SHP77 treated with DMSO at 0.1 percent for 48 hours (cell line): ENCODE results near the gene SBF2.
"Not testable (repeated sequence)": the region's sequence is repeated elsewhere in the genome, so short reads cannot be mapped to it uniquely, and the experiment has no call there.

Experiments
- DNase-seq: peaks from one replicate; lab custom pipeline; 2025; lab: John Stamatoyannopoulos, UW

The SBF2 gene

DNA sequence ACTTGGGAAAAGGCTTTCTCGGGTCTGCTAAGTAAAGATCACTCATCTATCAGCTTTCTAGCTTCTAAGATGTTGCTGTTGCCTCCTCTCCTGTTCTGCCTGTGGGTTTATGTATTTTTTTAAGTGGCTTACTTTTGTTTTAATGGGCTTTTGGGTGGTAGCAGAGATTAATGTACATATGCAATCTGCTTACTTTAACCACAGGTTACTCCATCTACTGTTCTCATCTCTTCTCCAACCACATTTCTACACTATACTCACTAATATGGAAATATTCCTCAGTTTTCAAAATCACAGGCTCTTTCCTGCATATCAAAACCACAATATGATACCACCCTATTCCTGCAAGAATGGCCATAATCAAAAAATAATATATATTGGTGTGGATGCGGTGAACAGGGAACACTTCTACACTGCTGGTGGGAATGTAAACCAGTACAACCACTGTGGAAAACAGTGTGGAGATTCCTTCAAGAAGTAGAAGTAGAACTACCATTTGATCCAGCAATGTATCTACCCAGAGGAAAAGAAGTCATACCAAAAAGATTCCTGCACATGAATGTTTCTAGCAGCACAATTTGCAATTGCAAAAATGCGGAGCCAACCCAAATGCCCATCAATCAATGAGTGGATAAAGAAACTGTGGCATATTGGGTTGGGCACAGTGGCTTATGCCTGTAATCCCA, 341.4 kb downstream of the SBF2 start:
- DNase-seq: no peak

DNA sequence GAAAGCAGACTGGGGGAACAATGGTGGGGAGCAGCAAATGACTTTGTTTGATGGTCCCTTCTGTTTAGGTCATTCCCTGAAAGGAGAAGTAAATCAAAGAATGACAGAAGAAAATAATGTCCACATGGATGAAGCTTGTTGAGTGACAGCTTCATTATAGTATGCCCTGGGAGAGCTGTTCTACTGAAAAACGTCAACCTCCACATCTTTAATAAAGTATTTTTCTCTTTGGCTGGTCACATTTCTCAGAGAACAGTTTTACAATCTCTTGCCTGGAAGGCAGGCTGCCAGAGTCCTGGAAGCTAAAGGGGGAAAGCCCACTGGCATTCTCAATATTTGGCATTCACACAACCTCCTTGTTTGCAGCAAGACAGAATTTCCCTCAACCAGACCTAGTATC, 342.2 kb downstream of the SBF2 start:
- DNase-seq: no peak

DNA sequence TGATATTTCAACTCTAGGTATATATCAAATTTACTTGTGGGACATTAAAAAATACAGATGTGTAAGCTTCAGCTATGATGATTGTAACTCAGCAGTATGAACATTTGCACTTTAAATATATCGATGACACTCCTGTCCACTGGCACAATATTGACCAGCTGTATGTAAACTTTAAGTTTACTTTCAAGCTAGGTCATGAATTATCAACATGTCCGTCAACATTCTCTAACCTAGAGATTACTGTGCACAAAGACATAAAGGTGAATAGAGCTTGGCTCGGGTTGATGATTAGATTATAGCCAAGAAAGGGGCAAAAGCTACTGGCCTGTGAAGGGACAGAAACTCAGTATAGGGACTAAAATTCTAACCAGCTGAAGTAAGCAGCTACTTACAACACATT, 343.6 kb downstream of the SBF2 start:
- DNase-seq: no peak

DNA sequence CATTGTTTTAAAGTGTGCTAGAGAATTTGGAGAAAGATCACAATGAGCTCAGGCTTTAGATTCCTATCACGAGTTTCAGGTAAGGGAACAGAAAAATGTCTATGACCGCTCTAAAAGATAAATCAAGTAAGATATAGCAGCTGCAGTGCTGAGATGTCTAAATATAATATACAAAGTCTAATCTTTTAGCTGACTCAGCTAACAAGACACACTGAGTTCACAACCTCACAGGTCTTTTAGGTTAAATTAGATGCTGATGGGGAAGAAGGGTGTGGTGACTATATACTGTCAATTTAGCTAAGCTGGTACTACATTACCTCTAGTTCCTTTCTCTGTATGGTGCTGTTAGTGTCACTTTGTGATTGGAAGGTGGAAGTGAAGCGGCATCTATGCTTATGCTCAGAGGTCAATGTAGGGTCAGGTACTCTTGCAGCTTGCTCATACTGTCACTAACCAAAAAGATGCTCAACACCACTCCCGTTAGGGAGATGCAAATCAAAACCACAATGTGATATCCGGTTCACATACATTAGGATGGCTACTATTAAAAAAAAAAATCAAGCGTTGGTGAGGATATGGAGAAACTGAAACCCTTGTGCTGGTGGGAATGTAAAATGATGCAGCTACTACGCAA, 346.7 kb downstream of the SBF2 start:
- no peak for DNase-seq

DNA sequence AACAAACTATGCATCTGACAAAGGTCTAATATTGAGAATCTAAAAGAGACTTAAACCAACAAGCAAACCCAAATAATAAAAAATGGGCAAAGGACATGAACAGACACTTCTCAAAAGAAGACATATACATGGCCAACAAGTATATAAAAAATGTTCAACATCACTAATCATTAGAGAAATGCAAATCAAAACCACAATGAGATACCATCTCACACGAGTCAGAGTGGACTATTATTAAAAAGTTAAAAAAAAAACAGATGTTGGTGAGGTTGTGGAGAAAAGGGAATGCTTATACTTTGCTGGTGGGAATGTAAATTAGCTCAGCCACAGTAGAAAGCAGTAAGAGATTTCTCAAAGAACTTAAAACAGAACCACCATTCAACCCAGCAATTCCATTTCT, 348.3 kb downstream of the SBF2 start:
- DNase-seq: not testable (repeated sequence)

DNA sequence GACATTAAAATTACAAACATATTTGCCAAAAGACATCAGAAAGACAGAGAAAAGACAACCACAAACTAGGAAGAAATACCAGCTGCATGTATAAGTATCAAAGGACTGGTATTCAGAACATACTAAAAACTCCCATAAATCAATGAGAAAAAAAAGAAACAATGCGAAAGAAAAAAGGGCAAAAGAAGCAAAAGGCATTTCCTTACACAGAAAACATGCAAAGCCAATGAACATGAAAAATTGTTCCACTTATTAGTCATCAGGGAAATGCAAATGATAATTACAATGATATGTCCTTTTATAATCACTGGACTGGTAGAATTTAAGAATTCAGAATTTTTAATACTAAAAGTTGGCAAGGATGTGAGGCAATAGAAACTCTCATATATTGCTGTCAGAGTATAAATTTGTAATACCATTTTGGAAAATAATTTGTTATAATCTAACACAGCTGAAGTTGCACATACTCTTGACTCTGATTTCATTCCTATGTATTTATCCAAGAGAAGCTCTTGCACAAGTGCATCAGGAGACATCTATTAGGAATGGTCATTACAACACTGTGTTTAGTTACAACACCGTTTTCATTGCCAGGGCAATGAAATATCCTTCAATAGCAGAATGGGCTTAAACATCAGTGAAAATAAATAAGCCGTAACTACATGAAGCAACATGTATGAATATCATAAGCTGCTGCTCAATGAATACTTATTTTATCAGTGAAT, 350.5 kb downstream of the SBF2 start:
- DNase-seq: no peak

DNA sequence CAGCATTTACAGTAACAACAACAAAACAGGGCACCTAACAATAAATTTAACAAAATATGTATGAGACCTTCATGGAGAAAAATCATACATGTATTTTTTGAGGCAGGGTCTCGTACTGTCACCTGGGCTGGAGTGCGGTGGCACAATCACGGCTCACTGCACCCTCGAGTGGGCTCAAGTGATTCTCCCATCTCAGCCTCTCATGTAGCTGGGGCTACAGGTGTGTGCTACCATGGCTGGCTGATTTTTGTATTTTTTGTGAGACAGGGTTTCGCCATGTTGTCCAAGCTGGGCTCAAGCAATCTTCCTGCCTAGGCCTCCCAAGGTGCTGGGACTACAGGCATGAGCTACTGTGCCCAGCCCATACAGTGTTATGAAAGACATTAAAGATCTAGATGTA, 352.0 kb downstream of the SBF2 start:
- no peak for DNase-seq

DNA sequence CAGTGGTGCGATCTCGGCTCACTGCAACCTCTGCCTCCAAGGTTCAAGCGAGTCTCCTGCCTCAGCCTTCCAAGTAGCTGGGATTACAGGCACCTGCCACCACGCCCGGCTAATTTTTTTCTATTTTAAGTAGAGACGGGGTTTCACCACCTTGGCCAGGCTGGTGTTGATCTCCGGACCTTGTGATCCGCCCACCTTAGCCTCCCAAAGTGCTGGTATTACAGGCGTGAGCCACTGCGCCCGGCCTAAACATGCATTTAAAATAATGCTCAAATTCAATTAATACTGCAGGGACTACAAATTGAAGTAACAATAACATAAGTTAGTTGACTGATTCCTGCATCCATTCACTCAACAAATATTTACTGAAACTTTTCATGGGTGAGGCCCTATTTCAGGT, 354.9 kb downstream of the SBF2 start:
- DNase-seq: not testable (repeated sequence)

DNA sequence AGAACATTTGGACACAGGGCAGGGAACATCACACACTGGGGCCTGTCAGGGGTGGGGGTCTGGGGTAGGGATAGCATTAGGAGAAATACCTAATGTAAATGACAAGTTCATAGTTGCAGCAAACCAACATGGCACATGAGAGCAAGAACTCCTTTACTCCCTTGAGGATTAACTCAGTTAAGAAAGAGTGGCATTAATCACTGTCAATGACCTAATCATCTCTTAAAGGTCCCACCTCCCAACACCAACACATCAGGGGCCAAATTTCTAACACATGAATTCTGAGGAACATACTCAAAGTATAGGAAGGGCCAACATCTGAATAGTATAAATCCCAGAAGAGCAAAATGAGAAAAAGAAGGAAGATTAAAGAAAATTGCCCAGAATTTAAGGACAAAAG, 357.3 kb downstream of the SBF2 start:
- no peak for DNase-seq

DNA sequence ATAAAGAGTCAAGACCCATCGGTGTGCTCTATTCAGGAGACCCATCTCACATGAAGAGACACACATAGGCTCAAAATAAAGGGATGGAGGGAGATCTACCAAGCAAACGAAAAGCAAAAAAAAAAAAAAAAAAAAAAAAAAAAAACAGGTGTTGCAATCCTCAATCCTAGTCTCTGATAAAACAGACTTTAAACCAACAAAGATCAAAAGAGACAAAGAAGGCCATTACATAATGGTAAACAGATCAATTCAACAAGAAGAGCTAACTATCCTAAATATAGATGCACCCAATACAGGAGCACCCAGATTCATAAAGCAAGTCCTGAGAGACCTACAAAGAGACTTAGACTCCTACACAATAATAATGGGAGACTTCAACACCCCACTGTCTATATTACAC, 361.2 kb downstream of the SBF2 start:
- not testable (repeated sequence) for DNase-seq

DNA sequence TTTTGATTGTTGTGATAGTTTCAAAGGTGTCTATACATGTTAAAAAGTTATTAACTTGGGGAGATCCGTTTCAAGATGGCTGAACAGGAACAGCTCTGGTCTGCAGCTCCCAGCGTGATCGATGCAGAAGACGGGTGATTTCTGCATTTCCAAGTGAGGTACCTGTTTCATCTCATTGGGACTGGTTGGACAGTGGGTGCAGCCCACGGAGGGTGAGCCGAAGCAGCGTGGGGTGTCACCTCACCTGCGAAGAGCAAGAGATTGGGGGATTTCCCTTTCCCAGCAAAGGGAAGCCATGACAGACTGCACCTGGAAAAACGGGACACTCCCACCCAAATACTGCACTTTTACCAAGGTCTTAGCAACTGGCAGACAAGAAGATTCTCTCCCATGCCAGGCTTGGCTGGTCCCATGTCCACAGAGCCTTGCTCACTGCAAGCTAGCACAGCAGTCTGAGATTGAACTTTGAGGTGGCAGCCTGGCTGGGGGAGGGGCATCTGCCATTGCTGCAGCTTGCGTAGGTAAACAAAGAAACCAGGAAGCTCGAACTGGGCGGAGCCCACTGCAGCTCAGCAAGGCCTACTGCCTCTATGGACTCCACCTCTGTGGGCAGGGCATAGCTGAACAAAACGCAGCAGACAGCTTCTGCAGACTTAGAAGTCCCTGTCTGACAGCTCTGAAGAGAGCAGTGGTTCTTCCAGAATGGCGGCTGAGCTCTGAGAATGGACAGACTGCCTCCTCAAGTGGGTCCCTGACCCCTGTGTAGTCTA, 363.3 kb downstream of the SBF2 start:
- not testable (repeated sequence) for DNase-seq

DNA sequence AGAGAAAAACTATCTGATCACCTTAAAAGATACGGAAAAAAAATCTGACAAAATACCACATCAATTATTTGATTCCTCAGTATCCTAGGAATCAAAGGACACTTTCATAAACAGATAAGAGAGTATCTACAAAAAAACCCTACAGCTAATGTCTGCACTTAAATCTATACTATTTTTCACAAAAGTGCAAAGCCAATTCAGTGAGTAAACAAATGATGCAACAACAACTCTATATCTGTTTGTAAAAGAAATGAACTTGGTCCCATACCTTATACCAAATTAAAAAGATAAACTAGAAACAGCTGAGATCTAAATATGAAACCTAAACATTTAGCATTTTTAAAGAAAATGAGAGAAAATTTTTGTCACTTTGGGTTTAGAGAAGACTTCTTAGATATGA, 366.3 kb downstream of the SBF2 start:
- DNase-seq: no peak

DNA sequence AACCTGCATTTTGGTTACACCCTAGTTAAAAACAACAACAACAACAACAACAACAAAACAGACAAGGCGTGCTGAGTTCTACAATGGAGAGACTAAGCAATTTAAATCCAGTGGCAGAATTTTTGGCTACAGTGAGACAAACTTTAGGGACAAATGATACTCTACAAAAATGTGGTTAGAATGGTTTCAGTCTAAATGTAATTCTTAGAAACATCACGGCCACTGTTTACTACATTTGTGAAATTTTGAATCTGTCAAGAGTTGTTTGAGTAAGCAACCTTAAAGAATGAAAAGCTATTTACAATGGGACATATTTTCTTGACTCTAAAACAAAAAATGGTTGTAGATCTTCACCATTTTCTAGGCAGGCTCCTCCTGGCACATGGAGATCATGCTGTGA, 370.7 kb downstream of the SBF2 start:
- DNase-seq: no peak

DNA sequence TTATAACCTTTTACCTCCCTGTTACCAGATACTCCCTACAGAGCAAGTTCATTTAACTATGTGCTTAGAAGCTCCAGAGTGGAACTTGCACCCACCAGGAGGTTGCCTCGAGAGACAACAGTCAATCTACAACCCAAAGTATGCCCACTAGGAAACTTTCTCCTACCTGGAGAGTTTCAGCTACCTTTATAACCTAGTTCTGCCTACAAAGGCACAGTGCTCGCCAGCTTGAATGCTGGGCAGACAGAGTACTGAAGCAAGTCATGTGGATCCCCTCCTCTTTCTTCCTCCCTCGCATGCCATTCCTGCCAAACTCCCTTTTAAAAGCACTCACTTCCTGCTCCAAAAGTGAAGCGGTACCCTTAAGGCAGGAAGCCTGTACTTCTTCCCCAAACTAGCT, 371.2 kb downstream of the SBF2 start:
- DNase-seq: no peak

DNA sequence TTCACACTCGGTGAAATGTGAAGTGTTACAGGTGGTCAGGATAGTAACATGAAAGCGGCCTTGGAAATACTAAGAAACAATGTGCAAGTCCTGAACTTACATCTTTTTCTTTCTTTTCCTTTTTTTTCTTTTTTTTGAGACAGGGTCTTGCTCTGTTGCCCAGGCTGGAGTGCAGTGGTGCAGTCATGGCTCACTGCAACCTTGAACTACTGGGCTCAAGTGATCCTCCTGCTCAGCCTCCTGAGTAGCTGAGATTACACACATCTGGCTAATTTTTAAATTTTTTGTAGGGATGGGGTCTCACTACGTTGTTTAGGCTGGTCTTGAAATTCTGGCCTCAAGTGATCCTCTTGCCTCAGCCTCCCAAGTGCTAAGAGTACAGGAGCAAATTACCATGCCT, 377.5 kb downstream of the SBF2 start:
- no peak for DNase-seq

DNA sequence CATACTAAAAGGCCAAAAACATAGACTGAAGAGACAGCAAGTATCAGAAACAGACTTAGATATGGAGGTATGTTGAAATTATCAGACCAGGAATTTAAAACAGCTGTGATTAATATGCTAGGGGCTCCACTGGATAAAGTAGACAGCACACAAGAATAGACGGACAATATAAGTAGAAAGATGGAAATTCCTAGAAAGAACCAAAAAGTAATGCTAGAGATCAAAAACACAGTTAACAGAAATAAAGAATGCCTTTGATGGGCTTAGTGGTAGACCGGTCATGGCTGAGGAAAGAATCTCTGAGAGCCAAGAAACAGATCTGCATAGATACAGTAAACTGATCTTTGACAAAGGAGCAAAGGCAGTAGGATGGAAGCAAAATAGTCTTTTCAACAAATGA, 380.0 kb downstream of the SBF2 start:
- DNase-seq: no peak

DNA sequence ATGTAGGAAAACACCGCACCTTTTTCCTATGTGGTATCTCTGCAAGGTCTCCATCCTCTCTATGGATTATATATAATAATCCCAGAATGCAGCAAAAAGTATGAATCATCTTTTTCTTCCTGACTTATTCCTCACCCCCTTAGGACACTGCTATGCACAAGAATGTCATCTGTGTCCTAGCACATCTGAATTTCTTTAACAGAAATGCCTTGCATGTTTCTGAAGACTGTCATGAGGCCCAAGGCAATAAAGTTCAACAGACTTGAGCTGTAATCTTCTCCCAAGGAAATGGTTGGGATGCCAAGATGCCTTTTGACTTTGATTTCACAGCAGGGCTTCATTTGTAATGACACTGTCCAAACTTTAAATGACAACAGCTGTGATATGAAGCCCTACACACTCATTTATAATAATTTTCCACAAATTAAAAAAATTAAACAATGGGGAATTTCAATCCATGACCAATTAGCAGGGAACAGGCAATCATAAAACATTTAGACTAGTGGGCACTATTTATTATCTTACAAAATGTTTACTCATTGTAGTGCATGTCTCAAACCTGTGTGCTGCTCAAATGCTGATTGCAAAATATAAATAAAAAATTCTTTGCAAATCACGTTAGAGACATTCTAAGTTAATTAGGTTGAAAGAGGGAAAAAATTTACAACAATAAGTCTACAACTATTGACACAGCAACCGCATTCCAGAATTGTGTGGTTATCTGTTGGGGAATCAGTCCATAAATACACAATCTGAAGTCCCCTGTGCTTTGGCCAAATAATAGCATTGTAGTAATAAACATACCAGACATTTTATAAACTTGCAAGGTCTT, 387.8 kb downstream of the SBF2 start:
- DNase-seq: no peak

DNA sequence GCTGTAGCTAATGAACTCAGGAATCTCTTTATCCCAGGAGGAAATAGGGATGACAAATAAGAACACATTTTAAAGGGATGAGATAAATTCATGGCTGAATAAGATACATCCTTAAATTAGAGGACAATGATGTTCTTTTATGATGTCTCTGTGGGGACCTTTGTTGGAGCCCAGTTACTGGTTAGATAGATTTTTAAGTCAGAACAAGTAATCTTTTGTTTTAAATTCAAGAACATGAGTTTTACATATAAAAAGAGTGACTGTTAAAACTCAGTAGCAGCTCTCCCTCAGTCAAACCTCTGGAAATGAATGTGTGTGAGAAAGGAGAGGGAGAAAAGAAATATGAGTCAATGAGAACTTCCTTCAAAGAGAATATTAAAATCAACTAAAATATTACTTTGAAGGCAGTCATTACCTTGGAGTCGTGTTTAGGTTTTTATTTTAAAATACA, 388.5 kb downstream of the SBF2 start:
- no peak for DNase-seq

DNA sequence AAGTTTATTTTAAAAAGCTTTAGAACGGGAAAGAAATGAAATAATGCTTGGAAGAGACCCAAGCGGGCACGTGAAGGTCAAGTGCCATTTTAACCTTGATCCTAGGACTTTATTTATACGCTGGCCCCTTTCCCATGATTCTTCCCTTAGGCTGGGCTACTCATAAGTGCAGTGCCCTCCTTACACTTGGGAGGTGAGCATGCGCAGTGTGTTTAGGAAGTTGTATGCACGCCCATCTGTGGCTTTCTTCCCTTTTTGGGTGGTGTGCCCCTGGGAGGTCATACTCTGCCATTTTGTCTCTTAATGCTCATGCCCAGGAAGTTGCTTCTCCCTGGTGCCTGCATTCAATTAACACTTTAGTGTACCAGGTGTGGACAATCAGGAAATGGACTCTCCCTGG, 390.4 kb downstream of the SBF2 start:
- no peak for DNase-seq

DNA sequence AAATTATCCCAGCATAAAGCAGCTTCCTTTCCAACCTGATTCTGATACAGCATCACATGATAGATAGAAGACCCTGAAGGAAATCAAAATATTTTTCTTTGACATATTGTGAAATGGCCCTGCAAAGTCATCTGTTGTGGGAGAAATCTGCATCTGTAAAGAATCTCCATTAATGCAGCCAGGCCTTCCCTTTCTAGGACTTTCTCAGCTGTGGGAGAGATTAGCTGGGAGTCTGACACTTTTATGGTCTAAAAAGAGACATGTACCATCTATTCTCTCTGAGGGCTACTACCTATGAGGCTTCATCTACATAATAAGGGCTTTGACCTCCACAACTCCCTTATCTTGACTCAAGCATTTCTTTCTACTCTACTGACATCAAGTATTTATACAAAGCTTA, 392.1 kb downstream of the SBF2 start:
- DNase-seq: no peak

DNA sequence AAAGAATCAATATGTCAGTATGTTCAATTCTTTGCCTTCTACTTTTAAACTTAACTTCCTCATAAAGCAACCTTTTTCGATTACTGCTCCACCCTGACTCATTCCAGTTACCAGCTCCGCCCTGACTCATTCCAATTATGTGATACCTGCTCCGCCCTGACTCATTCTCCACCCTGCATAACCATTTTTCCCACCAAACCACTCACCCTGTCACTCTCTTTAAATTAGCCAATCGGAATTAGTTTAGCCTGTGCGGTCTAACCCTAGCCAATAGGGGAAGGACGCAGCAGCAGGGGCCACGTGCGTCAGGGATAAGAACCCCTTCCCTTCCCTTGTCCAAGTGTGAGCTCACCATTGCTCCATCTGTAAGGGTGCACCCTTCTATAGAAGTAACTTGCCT, 393.8 kb downstream of the SBF2 start:
- not testable (repeated sequence) for DNase-seq

DNA sequence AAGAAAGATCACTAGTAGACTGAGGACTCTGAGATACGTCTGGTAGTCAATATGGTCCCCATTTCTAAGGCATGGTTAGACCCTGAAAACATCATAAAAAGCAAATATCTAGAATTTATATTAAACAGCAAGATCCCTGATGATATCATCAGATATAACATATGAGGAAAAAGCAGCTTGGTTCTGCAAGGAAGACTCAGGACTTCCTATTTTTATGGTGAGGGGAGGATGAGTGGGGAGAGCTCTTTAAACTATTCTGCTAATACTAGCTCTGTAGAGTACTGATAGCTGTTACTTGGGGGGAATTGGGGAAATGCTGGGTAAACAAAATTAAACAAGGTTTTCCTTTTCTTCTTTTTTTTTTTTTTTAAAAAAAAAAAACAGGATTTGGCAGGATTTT, 394.3 kb downstream of the SBF2 start:
- DNase-seq: no peak
